Astrocyte of the cerebellum (primary cell): ENCODE results near the gene ANKRD63.
A peak's percentile ranks its signal among the peaks of the same experiment; 100 is the strongest.

ENCODE experiments used
- DNase-seq: peaks from one replicate; pipeline ENCODE4 v3.0.0-alpha.2; 2011; ENCODE audit warnings: low read depth
- H3K4me3 ChIP-seq: 2 replicates; pipeline ENCODE4 v1.5.1; 2011; ENCODE audit warnings: mild to moderate bottlenecking, low read depth, low read length, moderate library complexity
- in situ Hi-C: cut with HindIII; loops from 2 replicates; pipeline ENCODE4 v1.10.0; 2017; ENCODE audit warnings: low sequenced_read_pairs
- TF ChIP-seq, protein P1 (sequence below): IDR thresholded peaks from 2 replicates; pipeline ENCODE4 v1.5.1; 2012; ENCODE audit warnings: low read length, low read depth, moderate library complexity, mild to moderate bottlenecking; ENCODE audit errors: missing control alignments

The ANKRD63 gene

DNA sequence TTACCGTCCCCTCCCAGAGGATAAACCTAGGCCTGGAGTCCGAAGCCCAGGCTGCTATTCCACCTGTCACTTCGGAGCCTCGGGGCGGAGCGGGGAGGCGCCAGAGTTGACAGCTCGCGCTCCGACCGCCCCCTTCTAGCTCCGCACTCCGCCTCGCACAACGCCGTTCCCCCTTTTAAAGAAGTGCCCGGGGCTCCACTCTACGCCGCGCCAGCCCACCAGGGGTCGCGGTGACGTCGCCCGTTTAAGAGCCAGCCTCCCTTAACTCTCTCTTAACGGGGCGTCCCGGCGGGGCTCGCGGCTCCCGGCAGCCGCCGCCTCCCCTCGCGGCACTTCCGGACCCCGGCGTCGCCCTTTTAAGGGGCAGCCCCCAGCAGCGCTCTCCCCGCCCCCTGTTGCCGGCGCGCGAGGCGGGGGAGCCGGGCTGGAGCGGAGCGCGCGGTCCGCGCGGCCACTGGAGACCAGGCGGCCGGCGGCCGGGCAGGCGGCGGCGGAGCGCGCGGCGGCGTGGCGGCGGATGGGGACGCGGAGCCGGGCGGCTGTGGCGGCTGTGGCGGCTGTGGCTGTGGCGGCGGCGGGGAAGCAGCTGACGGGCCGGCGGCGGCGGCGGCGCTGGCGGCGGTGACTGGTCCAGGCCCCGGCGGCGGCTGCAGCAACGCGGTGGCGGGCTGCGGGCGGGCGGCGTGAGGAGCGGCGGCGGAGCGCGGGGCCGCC is 40.5 kb upstream of the ANKRD63 start, which contains the start of gene INAFM2:
Gene INAFM2, plus strand, starts transcription at position 454 of the 714 bp plus-strand sequence. CDS start 364 bp downstream, outside the sequence.
- peak; percentile 79 for DNase-seq
- TF ChIP-seq, protein P1, sequence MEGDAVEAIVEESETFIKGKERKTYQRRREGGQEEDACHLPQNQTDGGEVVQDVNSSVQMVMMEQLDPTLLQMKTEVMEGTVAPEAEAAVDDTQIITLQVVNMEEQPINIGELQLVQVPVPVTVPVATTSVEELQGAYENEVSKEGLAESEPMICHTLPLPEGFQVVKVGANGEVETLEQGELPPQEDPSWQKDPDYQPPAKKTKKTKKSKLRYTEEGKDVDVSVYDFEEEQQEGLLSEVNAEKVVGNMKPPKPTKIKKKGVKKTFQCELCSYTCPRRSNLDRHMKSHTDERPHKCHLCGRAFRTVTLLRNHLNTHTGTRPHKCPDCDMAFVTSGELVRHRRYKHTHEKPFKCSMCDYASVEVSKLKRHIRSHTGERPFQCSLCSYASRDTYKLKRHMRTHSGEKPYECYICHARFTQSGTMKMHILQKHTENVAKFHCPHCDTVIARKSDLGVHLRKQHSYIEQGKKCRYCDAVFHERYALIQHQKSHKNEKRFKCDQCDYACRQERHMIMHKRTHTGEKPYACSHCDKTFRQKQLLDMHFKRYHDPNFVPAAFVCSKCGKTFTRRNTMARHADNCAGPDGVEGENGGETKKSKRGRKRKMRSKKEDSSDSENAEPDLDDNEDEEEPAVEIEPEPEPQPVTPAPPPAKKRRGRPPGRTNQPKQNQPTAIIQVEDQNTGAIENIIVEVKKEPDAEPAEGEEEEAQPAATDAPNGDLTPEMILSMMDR, result peak; percentile 57
- in situ Hi-C loops, result loop anchor here (5.0 kb wide), 1 partner anchor 99 kb away; no protein-coding TSS in a partner anchor
- peak within 1 kb of the TSS; percentile 58 for H3K4me3 ChIP-seq

DNA sequence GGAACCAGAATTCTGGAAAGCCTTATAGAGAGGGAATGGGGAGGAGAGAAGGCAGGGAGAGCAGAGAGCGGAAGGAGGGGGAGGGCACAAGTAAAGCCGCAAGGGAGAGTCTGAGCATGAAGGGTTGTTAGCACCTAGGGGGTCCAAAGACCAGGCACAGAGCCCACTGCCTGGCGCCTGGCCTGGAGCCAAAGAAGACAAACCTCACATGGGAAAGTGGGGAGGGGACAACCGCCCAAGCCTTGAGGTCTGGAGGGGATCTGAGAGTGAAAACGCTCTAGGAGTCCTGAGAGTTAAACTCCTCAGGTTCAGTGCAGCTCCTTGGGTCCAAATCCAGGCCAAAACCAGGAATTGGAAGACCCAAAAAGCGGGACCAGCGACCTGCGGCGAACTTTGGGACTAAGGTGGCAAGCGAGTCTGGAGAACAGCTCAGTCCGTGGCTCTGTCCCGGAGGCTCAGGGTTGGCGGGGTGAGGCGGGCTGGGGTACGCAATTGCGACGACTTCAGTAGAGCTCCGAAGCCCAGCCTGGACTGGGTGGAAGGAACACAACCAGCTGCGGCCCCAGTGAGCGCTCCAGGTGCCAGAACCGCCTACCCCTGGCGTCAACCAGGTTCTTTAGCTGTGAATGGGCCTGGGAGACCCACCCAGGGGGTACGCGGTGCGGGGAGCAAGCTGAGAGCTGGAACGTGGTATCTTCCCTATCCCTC is 39.8 kb upstream of the ANKRD63 start:
- TF ChIP-seq, protein P1, result no peak
- peak overlapping the region; percentile 31 for H3K4me3 ChIP-seq
- in situ Hi-C loops, result loop anchor here (5.0 kb wide), 1 partner anchor 100 kb away; no protein-coding TSS in a partner anchor
- no peak for DNase-seq

DNA sequence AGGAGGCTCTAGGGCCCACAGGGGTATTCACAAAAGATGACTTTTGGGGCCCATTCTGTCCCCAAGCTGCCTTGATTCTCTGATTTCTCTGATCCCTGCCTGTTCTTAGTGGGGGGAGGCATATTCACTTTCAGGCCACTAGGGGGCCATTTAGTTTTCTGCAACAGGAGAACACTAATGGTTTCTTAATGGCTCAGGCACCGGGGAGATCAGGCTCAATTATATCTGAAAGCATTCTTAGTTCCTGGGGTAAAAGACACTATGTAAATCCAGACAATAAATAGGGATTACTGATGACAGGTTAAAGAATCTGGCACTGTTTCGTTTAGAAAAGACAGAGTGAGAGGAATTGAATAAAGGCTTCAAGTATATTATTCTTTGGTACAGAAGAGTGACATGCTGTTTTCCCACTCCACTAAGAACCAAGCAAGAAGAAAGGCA is 38.1 kb upstream of the ANKRD63 start:
- no peak for DNase-seq
- in situ Hi-C loops, result loop anchor here (5.0 kb wide), 1 partner anchor 101 kb away; no protein-coding TSS in a partner anchor
- H3K4me3 ChIP-seq, result no peak overlapping the region
- TF ChIP-seq, protein P1, result peak; percentile 93

DNA sequence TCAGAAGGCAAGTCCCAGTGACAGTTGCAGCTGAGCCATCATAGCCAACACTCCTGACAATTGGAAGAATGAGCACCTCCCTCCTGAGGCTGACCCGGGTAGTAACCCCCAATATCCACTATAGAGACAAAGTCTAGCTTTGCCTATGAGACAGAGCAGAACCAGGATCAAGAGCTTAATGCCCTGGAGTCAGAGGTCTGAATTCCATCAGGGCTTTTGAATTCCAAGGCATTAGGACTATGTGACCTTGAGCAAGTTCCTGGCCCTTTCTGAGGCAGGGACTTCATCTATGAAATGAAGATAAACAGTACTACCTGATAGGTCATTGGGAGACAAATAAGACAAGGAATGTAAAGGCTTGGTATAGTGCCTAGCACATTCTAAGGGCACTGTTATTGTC is 37.5 kb upstream of the ANKRD63 start:
- in situ Hi-C loops, result loop anchor here (5.0 kb wide), 1 partner anchor 102 kb away; no protein-coding TSS in a partner anchor
- TF ChIP-seq, protein P1, result no peak
- no peak for DNase-seq
- no peak overlapping the region for H3K4me3 ChIP-seq

DNA sequence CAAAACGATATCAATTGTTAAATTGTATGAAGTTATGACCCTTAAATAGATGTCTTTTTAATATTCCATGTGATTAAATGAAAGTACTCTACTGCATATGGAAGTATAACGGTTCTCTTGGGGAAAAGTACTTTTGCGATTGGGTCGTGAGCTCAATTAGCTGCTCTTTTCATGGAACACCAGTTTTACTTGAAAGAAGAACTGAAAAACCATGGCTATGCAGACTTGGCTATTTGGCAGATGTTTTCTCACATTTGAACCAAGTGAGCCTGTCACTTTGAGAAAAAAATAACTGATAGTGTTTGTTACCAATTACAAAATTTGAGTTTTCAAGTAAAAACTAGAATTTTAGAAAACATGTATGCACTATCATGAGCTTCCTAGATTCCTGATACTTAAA is 34.7 kb upstream of the ANKRD63 start:
- no peak overlapping the region for H3K4me3 ChIP-seq
- DNase-seq, result no peak
- TF ChIP-seq, protein P1, result no peak
- in situ Hi-C loops, result no loop called here

DNA sequence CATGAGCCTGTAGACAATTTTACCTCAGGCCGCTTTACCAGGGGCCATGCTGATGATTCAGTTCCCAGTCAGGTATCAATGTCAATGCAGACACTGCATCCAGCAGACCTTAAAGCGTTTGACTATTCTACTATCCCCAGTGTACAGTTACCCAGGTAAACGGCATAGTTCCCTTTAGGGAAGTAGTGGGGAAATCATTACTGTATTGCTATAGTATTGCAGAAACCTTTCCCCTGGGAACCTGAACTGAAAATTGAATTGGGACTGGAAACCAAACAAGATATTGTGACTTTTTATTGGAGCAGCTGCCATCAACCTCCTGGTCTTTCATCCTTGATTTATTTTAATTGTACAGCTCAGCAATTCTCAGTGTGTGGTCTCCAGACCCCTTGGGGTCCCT is 34.1 kb upstream of the ANKRD63 start:
- no peak overlapping the region for H3K4me3 ChIP-seq
- TF ChIP-seq, protein P1, result no peak
- DNase-seq, result no peak
- in situ Hi-C loops, result no loop called here
